ENCODE data around the gene NPFF. TPM values are rescaled to one million over a fixed set of nuclear protein-coding genes. Genes with fewer than 3 reads are reported as not detected.

Gene NPFF
- total RNA-seq, 2 experiments from 2014 or later: not detected

- Mint-ChIP-seq H3K9me3 (no peaks in the 10 kb centered on the region), H3K4me1 (ENCODE audit: low read depth) (no peaks in the 10 kb centered on the region), H3K27ac (no peak overlapping the region), H3K27me3 (no peaks in the 10 kb centered on the region), H3K36me3 (ENCODE audit: low read depth) (peaks cover 80% of the 10 kb centered on the region), H3K4me3 (no peak overlapping the region)
- Histone ChIP-seq H3K4me1 (ENCODE audit: insufficient read depth, low read length) (no peaks in the 10 kb centered on the region), H3K27me3 (ENCODE audit: control insufficient read depth in 1 of 2, insufficient read depth in 2 of 2, low read length in 2 of 2) (no peaks in the 10 kb centered on the region), H3K9me3 (ENCODE audit: control insufficient read depth in 1 of 2, insufficient read depth in 1 of 2, low read length in 2 of 2) (no peaks in the 10 kb centered on the region), H3K36me3 (ENCODE audit: insufficient read depth, low read length) (peaks cover 78% of the 10 kb centered on the region), H3K4me3 (ENCODE audit: low read length) (no peak overlapping the region), H3K27ac (ENCODE audit: low read depth in 1 of 2, low read length in 2 of 2) (no peak overlapping the region)
- ChIA-PET POLR2A (no interaction called here), CTCF (interaction anchor here (1.0 kb wide), 1 partner anchor 16 kb away, joined by 3 read pairs; no protein-coding TSS in a partner anchor)
- no peak for DNase-seq
- ATAC-seq (ENCODE audit: poor library complexity): no peak
- intact Hi-C loops (cut with DNase I, micrococcal nuclease): no loop called here
- TF ChIP-seq CTCF (IDR thresholded peaks at IDR 0.05): no peak
Measured at GRCh38 chr12:53533471-53533870, 26.2 kb upstream of the NPFF start.

- Histone ChIP-seq H3K9me3 (ENCODE audit: control insufficient read depth in 1 of 2, insufficient read depth in 1 of 2, low read length in 2 of 2) (no peaks in the 10 kb centered on the region), H3K4me3 (ENCODE audit: low read length) (no peak overlapping the region), H3K27me3 (ENCODE audit: control insufficient read depth in 1 of 2, insufficient read depth in 2 of 2, low read length in 2 of 2) (no peaks in the 10 kb centered on the region), H3K4me1 (ENCODE audit: insufficient read depth, low read length) (no peaks in the 10 kb centered on the region), H3K36me3 (ENCODE audit: insufficient read depth, low read length) (peaks cover 74% of the 10 kb centered on the region), H3K27ac (ENCODE audit: low read depth in 1 of 2, low read length in 2 of 2) (no peak overlapping the region)
- DNase-seq: no peak
- POLR2A ChIA-PET: no interaction called here
- H3K27me3 Mint-ChIP-seq: no peaks in the 10 kb centered on the region
- no peak overlapping the region for H3K4me3 Mint-ChIP-seq
- CTCF ChIA-PET: interaction anchor here (1.0 kb wide), 1 partner anchor 15 kb away, joined by 3 read pairs; no protein-coding TSS in a partner anchor
- intact Hi-C loops (cut with DNase I, micrococcal nuclease): no loop called here
- no peak for TF ChIP-seq CTCF (IDR thresholded peaks at IDR 0.05)
- ATAC-seq (ENCODE audit: poor library complexity): no peak
- no peak overlapping the region for H3K27ac Mint-ChIP-seq
- no peaks in the 10 kb centered on the region for H3K4me1 Mint-ChIP-seq (ENCODE audit: low read depth)
- H3K9me3 Mint-ChIP-seq: no peaks in the 10 kb centered on the region
- peaks cover 73% of the 10 kb centered on the region for H3K36me3 Mint-ChIP-seq (ENCODE audit: low read depth)
Measured at GRCh38 chr12:53532524-53533445, 25.5 kb upstream of the NPFF start.

- Histone ChIP-seq H3K9me3 (ENCODE audit: control insufficient read depth in 1 of 2, insufficient read depth in 1 of 2, low read length in 2 of 2) (no peaks in the 10 kb centered on the region), H3K27ac (ENCODE audit: low read depth in 1 of 2, low read length in 2 of 2) (no peak overlapping the region), H3K27me3 (ENCODE audit: control insufficient read depth in 1 of 2, insufficient read depth in 2 of 2, low read length in 2 of 2) (no peaks in the 10 kb centered on the region), H3K36me3 (ENCODE audit: insufficient read depth, low read length) (peaks cover 74% of the 10 kb centered on the region), H3K4me1 (ENCODE audit: insufficient read depth, low read length) (no peaks in the 10 kb centered on the region), H3K4me3 (ENCODE audit: low read length) (no peak overlapping the region)
- Mint-ChIP-seq H3K36me3 (ENCODE audit: low read depth) (peaks cover 66% of the 10 kb centered on the region), H3K27ac (no peak overlapping the region), H3K4me3 (no peak overlapping the region), H3K9me3 (no peaks in the 10 kb centered on the region), H3K27me3 (no peaks in the 10 kb centered on the region), H3K4me1 (ENCODE audit: low read depth) (no peaks in the 10 kb centered on the region)
- POLR2A ChIA-PET: no interaction called here
- ATAC-seq (ENCODE audit: poor library complexity) (no peak), DNase-seq (no peak)
- intact Hi-C loops (cut with DNase I, micrococcal nuclease): no loop called here
- CTCF ChIA-PET: interaction anchor here (0.7 kb wide), 1 partner anchor 525 kb away, joined by 3 read pairs; no protein-coding TSS in a partner anchor
- TF ChIP-seq CTCF (IDR thresholded peaks at IDR 0.05): no peak
Measured at GRCh38 chr12:53532021-53532420, 24.7 kb upstream of the NPFF start.

All from CD4-positive, alpha-beta T cell (primary cell).